Measurements from ENCODE around the gene FCSK.

FCSK gene

DNA sequence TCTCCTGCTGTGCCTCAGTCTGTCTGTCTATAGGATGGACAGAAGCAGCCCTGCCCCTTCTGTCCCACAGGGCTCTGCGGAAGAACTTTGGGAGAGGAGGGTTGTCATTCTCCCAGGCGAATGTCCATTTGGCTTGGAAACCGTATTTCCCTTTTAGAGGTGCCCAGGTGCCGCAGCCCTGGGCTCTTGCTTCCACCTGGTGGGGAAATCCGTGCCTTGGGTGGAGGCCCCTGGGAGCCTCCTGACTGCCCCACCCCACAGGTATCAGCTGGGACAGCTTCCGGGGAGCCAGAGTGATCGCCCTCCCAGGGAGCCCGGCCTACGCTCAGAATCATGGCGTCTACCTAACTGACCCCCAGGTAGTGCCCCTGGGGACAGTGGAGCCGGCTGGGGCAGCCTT, 12.7 kb downstream of the FCSK start:
- TF ChIP-seq TAF1 (IDR thresholded peaks at IDR 0.05; ENCODE audit: low read depth) (no peak), TEAD4 (IDR thresholded peaks at IDR 0.05) (no peak), EP300 (IDR thresholded peaks at IDR 0.05; ENCODE audit: borderline replicate concordance) (no peak), NFIC (IDR thresholded peaks at IDR 0.05) (no peak), ZBTB7A (IDR thresholded peaks at IDR 0.05; ENCODE audit: low read depth) (no peak), CEBPB (IDR thresholded peaks at IDR 0.05) (no peak), FOXM1 (IDR thresholded peaks at IDR 0.05; ENCODE audit: borderline replicate concordance, low read depth) (no peak), EGR1 (IDR thresholded peaks at IDR 0.05) (no peak), TCF12 (IDR thresholded peaks at IDR 0.05; ENCODE audit: low read depth) (no peak), YY1 (IDR thresholded peaks at IDR 0.05; ENCODE audit: low read depth) (no peak), RAD21 (IDR thresholded peaks at IDR 0.05; ENCODE audit: low read depth) (no peak)
- TF ChIP-seq, protein P1, sequence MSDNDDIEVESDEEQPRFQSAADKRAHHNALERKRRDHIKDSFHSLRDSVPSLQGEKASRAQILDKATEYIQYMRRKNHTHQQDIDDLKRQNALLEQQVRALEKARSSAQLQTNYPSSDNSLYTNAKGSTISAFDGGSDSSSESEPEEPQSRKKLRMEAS (IDR thresholded peaks at IDR 0.05) = no peak
- TF ChIP-seq, protein P2, sequence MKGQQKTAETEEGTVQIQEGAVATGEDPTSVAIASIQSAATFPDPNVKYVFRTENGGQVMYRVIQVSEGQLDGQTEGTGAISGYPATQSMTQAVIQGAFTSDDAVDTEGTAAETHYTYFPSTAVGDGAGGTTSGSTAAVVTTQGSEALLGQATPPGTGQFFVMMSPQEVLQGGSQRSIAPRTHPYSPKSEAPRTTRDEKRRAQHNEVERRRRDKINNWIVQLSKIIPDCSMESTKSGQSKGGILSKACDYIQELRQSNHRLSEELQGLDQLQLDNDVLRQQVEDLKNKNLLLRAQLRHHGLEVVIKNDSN (IDR thresholded peaks at IDR 0.05) = no peak
- TF ChIP-seq, protein P3, sequence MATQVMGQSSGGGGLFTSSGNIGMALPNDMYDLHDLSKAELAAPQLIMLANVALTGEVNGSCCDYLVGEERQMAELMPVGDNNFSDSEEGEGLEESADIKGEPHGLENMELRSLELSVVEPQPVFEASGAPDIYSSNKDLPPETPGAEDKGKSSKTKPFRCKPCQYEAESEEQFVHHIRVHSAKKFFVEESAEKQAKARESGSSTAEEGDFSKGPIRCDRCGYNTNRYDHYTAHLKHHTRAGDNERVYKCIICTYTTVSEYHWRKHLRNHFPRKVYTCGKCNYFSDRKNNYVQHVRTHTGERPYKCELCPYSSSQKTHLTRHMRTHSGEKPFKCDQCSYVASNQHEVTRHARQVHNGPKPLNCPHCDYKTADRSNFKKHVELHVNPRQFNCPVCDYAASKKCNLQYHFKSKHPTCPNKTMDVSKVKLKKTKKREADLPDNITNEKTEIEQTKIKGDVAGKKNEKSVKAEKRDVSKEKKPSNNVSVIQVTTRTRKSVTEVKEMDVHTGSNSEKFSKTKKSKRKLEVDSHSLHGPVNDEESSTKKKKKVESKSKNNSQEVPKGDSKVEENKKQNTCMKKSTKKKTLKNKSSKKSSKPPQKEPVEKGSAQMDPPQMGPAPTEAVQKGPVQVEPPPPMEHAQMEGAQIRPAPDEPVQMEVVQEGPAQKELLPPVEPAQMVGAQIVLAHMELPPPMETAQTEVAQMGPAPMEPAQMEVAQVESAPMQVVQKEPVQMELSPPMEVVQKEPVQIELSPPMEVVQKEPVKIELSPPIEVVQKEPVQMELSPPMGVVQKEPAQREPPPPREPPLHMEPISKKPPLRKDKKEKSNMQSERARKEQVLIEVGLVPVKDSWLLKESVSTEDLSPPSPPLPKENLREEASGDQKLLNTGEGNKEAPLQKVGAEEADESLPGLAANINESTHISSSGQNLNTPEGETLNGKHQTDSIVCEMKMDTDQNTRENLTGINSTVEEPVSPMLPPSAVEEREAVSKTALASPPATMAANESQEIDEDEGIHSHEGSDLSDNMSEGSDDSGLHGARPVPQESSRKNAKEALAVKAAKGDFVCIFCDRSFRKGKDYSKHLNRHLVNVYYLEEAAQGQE (IDR thresholded peaks at IDR 0.05; ENCODE audit: low read depth) = no peak

DNA sequence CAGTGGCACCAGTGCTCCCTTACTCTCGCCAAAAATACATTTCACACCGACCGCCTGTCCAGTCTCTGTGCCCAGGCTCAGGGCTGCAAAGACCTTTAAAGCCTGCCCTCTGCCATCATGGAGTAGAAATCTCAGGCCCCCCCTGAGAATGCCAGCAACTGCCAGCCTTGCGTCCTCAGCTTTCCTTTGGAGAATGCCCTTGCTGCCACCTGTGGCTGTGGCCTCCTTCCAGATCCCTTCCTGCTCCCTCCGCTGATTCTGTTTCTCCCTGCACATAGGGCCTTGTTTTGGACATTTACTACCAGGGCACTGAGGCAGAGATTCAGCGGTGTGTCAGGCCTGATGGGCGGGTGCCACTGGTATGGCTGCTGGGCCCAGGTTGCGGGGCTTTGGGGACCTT, 13.2 kb downstream of the FCSK start:
- no peak for TF ChIP-seq TAF1 (IDR thresholded peaks at IDR 0.05; ENCODE audit: low read depth)
- TF ChIP-seq RAD21 (IDR thresholded peaks at IDR 0.05; ENCODE audit: low read depth) = no peak
- no peak for TF ChIP-seq NFIC (IDR thresholded peaks at IDR 0.05)
- no peak for TF ChIP-seq YY1 (IDR thresholded peaks at IDR 0.05; ENCODE audit: low read depth)

DNA sequence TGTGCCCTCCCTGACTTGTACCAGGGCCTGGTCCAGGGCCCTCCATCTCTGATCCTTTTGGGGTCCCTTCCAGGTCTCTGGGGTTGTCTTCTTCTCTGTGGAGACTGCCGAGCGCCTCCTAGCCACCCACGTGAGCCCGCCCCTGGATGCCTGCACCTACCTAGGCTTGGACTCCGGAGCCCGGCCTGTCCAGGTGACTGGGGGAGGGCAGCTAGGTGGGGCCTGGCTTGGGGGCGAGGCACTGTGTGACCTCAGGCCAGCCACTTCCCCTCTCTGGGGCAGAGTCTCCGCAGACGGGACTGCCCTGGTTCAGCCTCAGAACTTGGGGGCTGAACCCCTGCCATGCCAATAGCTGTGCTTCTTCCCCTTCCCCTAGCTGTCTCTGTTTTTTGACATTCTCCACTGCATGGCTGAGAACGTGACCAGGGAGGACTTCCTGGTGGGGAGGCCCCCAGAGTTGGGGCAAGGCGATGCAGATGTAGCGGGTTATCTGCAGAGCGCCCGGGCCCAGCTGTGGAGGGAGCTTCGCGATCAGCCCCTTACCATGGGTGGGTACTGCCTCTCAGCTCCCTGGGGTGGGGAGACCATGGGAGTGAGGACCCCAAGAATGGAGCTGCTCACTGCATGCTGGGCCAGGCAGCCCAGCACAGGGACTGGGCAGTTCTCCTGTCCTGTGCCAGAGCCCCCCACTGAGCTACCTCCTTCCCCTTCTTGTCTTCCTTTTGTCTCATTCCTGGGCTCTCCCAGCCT, 14.6 kb downstream of the FCSK start:
- no peak for TF ChIP-seq TAF1 (IDR thresholded peaks at IDR 0.05; ENCODE audit: low read depth)
- TF ChIP-seq, protein P3 (IDR thresholded peaks at IDR 0.05; ENCODE audit: low read depth) = no peak
- TF ChIP-seq EP300 (IDR thresholded peaks at IDR 0.05; ENCODE audit: borderline replicate concordance) = no peak
- TF ChIP-seq FOXM1 (IDR thresholded peaks at IDR 0.05; ENCODE audit: borderline replicate concordance, low read depth) = no peak
- no peak for TF ChIP-seq TCF12 (IDR thresholded peaks at IDR 0.05; ENCODE audit: low read depth)
- TF ChIP-seq YY1 (IDR thresholded peaks at IDR 0.05; ENCODE audit: low read depth) = no peak
- TF ChIP-seq NFIC (IDR thresholded peaks at IDR 0.05) = no peak
- no peak for TF ChIP-seq CEBPB (IDR thresholded peaks at IDR 0.05)
- TF ChIP-seq RAD21 (IDR thresholded peaks at IDR 0.05; ENCODE audit: low read depth) = no peak
- TF ChIP-seq, protein P2 (IDR thresholded peaks at IDR 0.05) = no peak
- no peak for TF ChIP-seq CREB1 (IDR thresholded peaks at IDR 0.05; ENCODE audit: low read depth)
- no peak for TF ChIP-seq EGR1 (IDR thresholded peaks at IDR 0.05)
- TF ChIP-seq TEAD4 (IDR thresholded peaks at IDR 0.05) = no peak
- no peak for TF ChIP-seq ZBTB7A (IDR thresholded peaks at IDR 0.05; ENCODE audit: low read depth)
- TF ChIP-seq, protein P1 (IDR thresholded peaks at IDR 0.05) = no peak

DNA sequence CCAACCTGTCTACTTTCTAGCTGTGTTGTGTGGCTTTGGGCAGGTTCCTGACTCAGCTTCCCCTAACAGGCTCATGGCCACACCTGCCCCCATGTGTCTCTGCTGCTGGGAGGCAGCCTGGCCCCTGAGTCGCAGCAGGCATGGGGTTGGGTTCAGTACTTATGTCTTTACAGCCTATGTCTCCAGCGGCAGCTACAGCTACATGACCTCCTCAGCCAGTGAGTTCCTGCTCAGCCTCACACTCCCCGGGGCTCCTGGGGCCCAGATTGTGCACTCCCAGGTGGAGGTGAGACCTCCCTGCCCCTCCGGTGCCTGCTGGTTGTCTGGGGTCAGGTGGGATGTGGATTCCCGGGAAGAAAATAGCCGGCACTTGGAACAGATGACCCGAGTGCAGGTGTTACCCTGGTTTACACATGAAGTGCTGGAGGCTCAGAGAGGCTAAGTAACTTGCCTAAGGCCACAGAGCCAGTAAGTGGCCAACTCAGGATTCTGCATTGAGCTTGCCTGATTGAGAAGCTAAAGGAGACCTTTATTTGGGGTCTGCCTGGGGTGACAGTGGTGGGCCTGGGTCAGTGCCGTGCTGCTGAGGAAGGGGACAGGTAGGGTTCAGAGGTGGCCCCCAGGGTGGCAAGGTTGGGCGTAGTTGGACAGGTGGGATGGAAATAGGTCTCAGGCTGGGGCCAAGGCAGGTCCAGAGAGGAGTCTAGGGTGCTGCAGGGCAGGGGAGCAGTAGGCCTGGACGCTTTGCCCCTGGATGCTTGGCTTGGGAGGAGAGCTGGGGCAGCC, 15.9 kb downstream of the FCSK start:
- TF ChIP-seq CEBPB (IDR thresholded peaks at IDR 0.05) (no peak), RAD21 (IDR thresholded peaks at IDR 0.05; ENCODE audit: low read depth) (no peak), EGR1 (IDR thresholded peaks at IDR 0.05) (no peak), YY1 (IDR thresholded peaks at IDR 0.05; ENCODE audit: low read depth) (no peak), EP300 (IDR thresholded peaks at IDR 0.05; ENCODE audit: borderline replicate concordance) (no peak), ZBTB7A (IDR thresholded peaks at IDR 0.05; ENCODE audit: low read depth) (no peak), TEAD4 (IDR thresholded peaks at IDR 0.05) (no peak), FOXM1 (IDR thresholded peaks at IDR 0.05; ENCODE audit: borderline replicate concordance, low read depth) (no peak), TCF12 (IDR thresholded peaks at IDR 0.05; ENCODE audit: low read depth) (no peak), NFIC (IDR thresholded peaks at IDR 0.05) (no peak), CREB1 (IDR thresholded peaks at IDR 0.05; ENCODE audit: low read depth) (no peak), TAF1 (IDR thresholded peaks at IDR 0.05; ENCODE audit: low read depth) (no peak)
- TF ChIP-seq, protein P1 (IDR thresholded peaks at IDR 0.05) = no peak
- TF ChIP-seq, protein P3 (IDR thresholded peaks at IDR 0.05; ENCODE audit: low read depth) = no peak
- TF ChIP-seq, protein P2 (IDR thresholded peaks at IDR 0.05) = no peak
